H1 (cell line): ENCODE data around the gene PLCZ1. TPM values are rescaled to one million over a fixed set of nuclear protein-coding genes. Genes with fewer than 3 reads are reported as not detected.

Experiments used
- CTCF ChIA-PET: fragments of 300-600 bp; sonication (Branson Sonifier 250); formaldehyde crosslinking; loops from one replicate; lab custom pipeline; 2021; ENCODE audit not compliant: partially characterized antibody; lab: Charles Lee
- POLR2A ChIA-PET: fragments of 300-600 bp; sonication (Branson Sonifier 250); formaldehyde crosslinking; loops from one replicate; lab custom pipeline; 2021; ENCODE audit warnings: inconsistent platforms; ENCODE audit not compliant: partially characterized antibody; lab: Charles Lee
- DNase-seq, 2 experiments: peaks; one replicate each; pipeline versions ENCODE4 v3.0.0 to v3.0.0-alpha.2; 2010 to 2022; ENCODE audit warnings: low spot score in 2 of 2, low read depth in 1 of 2, mixed read lengths in 1 of 2
- FAIRE-seq: peaks from 2 replicates; lab custom pipeline; 2011; peaks lifted over from hg19 to GRCh38; lab: Jason Lieb, UNC
- H2AFZ ChIP-seq: 2 replicates; pipeline ENCODE4 v1.8.1; 2012; ENCODE audit warnings: low read length, inconsistent platforms
- H2AK5ac ChIP-seq: 2 replicates; pipeline ENCODE4 v1.6.1; 2013; ENCODE audit warnings: low read depth, low read length
- H2BK120ac ChIP-seq: replicated peaks from 2 replicates; pipeline ENCODE3; 2013; ENCODE audit warnings: low read depth, low read length, inconsistent platforms
- H2BK12ac ChIP-seq: 2 replicates; pipeline ENCODE4 v1.6.1; 2013; ENCODE audit warnings: low read depth, low read length
- H2BK15ac ChIP-seq: 2 replicates; pipeline ENCODE4 v1.6.1; 2013; ENCODE audit warnings: low read length
- H2BK20ac ChIP-seq: 2 replicates; pipeline ENCODE4 v1.6.1; 2013; ENCODE audit warnings: low read length
- H2BK5ac ChIP-seq: 2 replicates; pipeline ENCODE4 v1.6.1; 2013; ENCODE audit warnings: low read depth, low read length
- H3K14ac ChIP-seq: 2 replicates; pipeline ENCODE4 v1.6.1; 2013; ENCODE audit warnings: inconsistent platforms; ENCODE audit not compliant: insufficient read length
- H3K18ac ChIP-seq: 2 replicates; pipeline ENCODE4 v1.6.1; 2013; ENCODE audit warnings: low read length; ENCODE audit errors: extremely low read depth
- H3K23ac ChIP-seq: 2 replicates; pipeline ENCODE4 v1.6.1; 2013; ENCODE audit warnings: inconsistent platforms; ENCODE audit not compliant: insufficient read length
- H3K23me2 ChIP-seq: 2 replicates; pipeline ENCODE4 v1.6.1; 2013; ENCODE audit warnings: low read depth, low read length
- H3K27ac ChIP-seq: 2 replicates; pipeline ENCODE4 v1.6.1; 2011; ENCODE audit warnings: low read depth, low read length, inconsistent platforms
- H3K27me3 ChIP-seq, 4 experiments: replicated peaks in 1 of 4; 1 replicate in 1 of 4; 2 replicates in 3 of 4; pipeline versions ENCODE4 v1.6.1 to v1.8.1; 2011 to 2013; ENCODE audit warnings: low read length in 3 of 4, mild to moderate bottlenecking in 3 of 4, inconsistent platforms in 2 of 4, mixed read lengths in 2 of 4, moderate library complexity in 1 of 4; ENCODE audit not compliant: control insufficient read depth in 3 of 4, insufficient read depth in 3 of 4; ENCODE audit errors: extremely low read depth in 1 of 4
- H3K36me3 ChIP-seq, 4 experiments: 2 replicates each; pipeline versions ENCODE4 v1.6.1 to v1.8.1; 2011 to 2013; ENCODE audit warnings: mild to moderate bottlenecking in 4 of 4, low read length in 3 of 4, moderate library complexity in 2 of 4, control low read depth in 1 of 4, inconsistent platforms in 1 of 4; ENCODE audit not compliant: insufficient read depth in 4 of 4, control insufficient read depth in 2 of 4
- H3K4ac ChIP-seq: replicated peaks from 2 replicates; pipeline ENCODE3; 2013; ENCODE audit warnings: low read length, low read depth, mixed read lengths, inconsistent platforms; ENCODE audit not compliant: insufficient read length
- H3K4me1 ChIP-seq, 4 experiments: replicated peaks in 1 of 4; 1 replicate in 1 of 4; 2 replicates in 3 of 4; pipeline versions ENCODE4 v1.6.1 to v1.8.1; 2011 to 2013; ENCODE audit warnings: low read length in 3 of 4, inconsistent platforms in 2 of 4, mixed read lengths in 1 of 4; ENCODE audit not compliant: insufficient read depth in 4 of 4, control insufficient read depth in 3 of 4
- H3K4me2 ChIP-seq, 2 experiments: 2 replicates each; pipeline versions ENCODE4 v1.6.1 to v1.8.1; 2011 to 2013; ENCODE audit warnings: low read depth in 2 of 2, low read length in 2 of 2, control low read depth in 1 of 2, inconsistent platforms in 1 of 2, mild to moderate bottlenecking in 1 of 2; ENCODE audit not compliant: insufficient read depth in 1 of 2
- H3K4me3 ChIP-seq, 4 experiments: fragments of 200-600, 300-600 bp in 1 of 4; sonication (generic), shearing (Covaris generic), sonication (Bioruptor Twin) in 1 of 4; 2 replicates each; pipeline versions ENCODE4 v1.5.1 to v1.8.1; 2011 to 2016; ENCODE audit warnings: low read length in 4 of 4, low read depth in 3 of 4, control low read depth in 2 of 4, inconsistent platforms in 2 of 4, mild to moderate bottlenecking in 2 of 4, mixed read lengths in 1 of 4, moderate library complexity in 1 of 4; ENCODE audit not compliant: insufficient read depth in 2 of 4; ENCODE audit errors: extremely low read depth in 1 of 4
- H3K56ac ChIP-seq: replicated peaks from 2 replicates; pipeline ENCODE3; 2013; ENCODE audit warnings: low read depth, mild to moderate bottlenecking, mixed read lengths, low read length, inconsistent platforms; ENCODE audit not compliant: insufficient read length
- H3K79me1 ChIP-seq: 2 replicates; pipeline ENCODE4 v1.6.1; 2013; ENCODE audit warnings: low read depth, low read length, control low read depth
- H3K79me2 ChIP-seq, 2 experiments: 2 replicates each; pipeline versions ENCODE4 v1.6.1 to v1.8.1; 2012 to 2013; ENCODE audit warnings: low read length in 2 of 2, mild to moderate bottlenecking in 2 of 2, inconsistent platforms in 1 of 2; ENCODE audit not compliant: insufficient read depth in 2 of 2, control insufficient read depth in 1 of 2
- H3K9ac ChIP-seq, 4 experiments: replicated peaks in 1 of 4; 1 replicate in 1 of 4; 2 replicates in 3 of 4; pipeline versions ENCODE4 v1.6.1 to v1.8.1; 2011 to 2013; ENCODE audit warnings: low read depth in 3 of 4, low read length in 3 of 4, control low read depth in 2 of 4, mild to moderate bottlenecking in 2 of 4, moderate library complexity in 2 of 4, inconsistent platforms in 1 of 4; ENCODE audit errors: extremely low read depth in 1 of 4
- H3K9me3 ChIP-seq, 2 experiments: 2 replicates each; pipeline versions ENCODE4 v1.6.1 to v1.8.1; 2012 to 2013; ENCODE audit warnings: mild to moderate bottlenecking in 2 of 2, moderate library complexity in 2 of 2, control low read depth in 1 of 2, inconsistent platforms in 1 of 2, low read depth in 1 of 2, low read length in 1 of 2, mixed read lengths in 1 of 2; ENCODE audit not compliant: insufficient read depth in 2 of 2
- H4K20me1 ChIP-seq, 2 experiments: replicated peaks in 1 of 2; 2 replicates each; pipeline versions ENCODE3 to v1.8.1; 2011 to 2013; ENCODE audit warnings: inconsistent platforms in 2 of 2, low read length in 2 of 2, mild to moderate bottlenecking in 1 of 2; ENCODE audit not compliant: insufficient read depth in 2 of 2, control insufficient read depth in 1 of 2
- H4K5ac ChIP-seq: 2 replicates; pipeline ENCODE4 v1.6.1; 2013; ENCODE audit warnings: low read length, low read depth, mixed read lengths, inconsistent platforms; ENCODE audit not compliant: insufficient read length
- H4K8ac ChIP-seq: 2 replicates; pipeline ENCODE4 v1.8.0; 2013; ENCODE audit warnings: mild to moderate bottlenecking, moderate library complexity, low read length, inconsistent platforms; ENCODE audit not compliant: insufficient read depth; ENCODE audit errors: extremely low read depth
- H4K91ac ChIP-seq: replicated peaks from 2 replicates; pipeline ENCODE3; 2013; ENCODE audit warnings: low read length, mixed read lengths, inconsistent platforms; ENCODE audit not compliant: insufficient read length
- CEBPB ChIP-seq: IDR thresholded peaks from 2 replicates; pipeline ENCODE4 v1.6.1; 2012; ENCODE audit warnings: low read depth, low read length
- SP4 ChIP-seq: IDR thresholded peaks from 2 replicates; pipeline ENCODE4 v1.6.1; 2012; ENCODE audit warnings: low read length, inconsistent platforms
- WGBS, 2 experiments: shearing (Covaris generic) in 1 of 2; methylation state at CpG; one replicate each; pipeline versions ENCODE4 v1.1.6 to v1.1.7; 2013 to 2015; ENCODE audit warnings: low lambda C conversion rate in 2 of 2, mixed read lengths in 2 of 2, inconsistent platforms in 1 of 2, low coverage in 1 of 2, missing lambda C conversion rate in 1 of 2; ENCODE audit not compliant: insufficient replicate concordance in 2 of 2, insufficient coverage in 1 of 2, insufficient read length in 1 of 2; ENCODE audit errors: extremely low coverage in 1 of 2, missing lambda C conversion rate in 1 of 2; 5-methylcytosine and 5-hydroxymethylcytosine counted together
- polyA plus RNA-seq, 7 experiments: library from polyadenylated mRNA; depleted of rRNA in 3 of 7; stranded (reverse) in 5 of 7; unstranded in 2 of 7; fragments of >200 nt in 5 of 7; fragments of 200-250 nt in 2 of 7; gene quantifications; 1 replicate in 5 of 7; 2 replicates in 1 of 7; 4 replicates in 1 of 7; pipeline versions ENCODE4 v1.2.1 to v1.2.3, GENCODE V29; 2011 to 2013; ENCODE audit warnings: missing spikeins in 2 of 7, mixed read lengths in 2 of 7
- total RNA-seq: library from RNA; stranded (reverse); fragmentation: NEBNext Ultra II Directional; extraction: Animal tissue kit (Norgen Biotek cat#: 25700); gene quantifications from 2 replicates; pipeline ENCODE4 v1.2.1, GENCODE V29; 2021

PLCZ1 gene
- total and polyA plus RNA-seq, 2 of the 8 experiments (the other 6 are each of a cell fraction or from before 2014, with no cell fraction given), result not detected

GRCh38 chr12:18716236-18716635, 21.6 kb downstream of the PLCZ1 start:
- peak; percentile 68 for FAIRE-seq
- Histone ChIP-seq H3K27me3 (no peaks in the 10 kb centered on the region), H3K27ac (no peak overlapping the region), H3K4me3 (no peak overlapping the region), H3K9ac (no peak overlapping the region), H3K56ac (no peak overlapping the region), H3K23ac (no peak overlapping the region), H4K8ac (no peak overlapping the region), H3K79me2 (no peaks in the 10 kb centered on the region), H3K36me3 (no peaks in the 10 kb centered on the region), H2AFZ (no peak overlapping the region), H3K23me2 (no peaks in the 10 kb centered on the region), H2BK15ac (no peak overlapping the region), H3K4me1 (no peaks in the 10 kb centered on the region), H3K14ac (no peak overlapping the region), H3K4ac (no peak overlapping the region), H4K20me1 (no peaks in the 10 kb centered on the region), H2BK20ac (no peak overlapping the region), H2AK5ac (no peak overlapping the region), H3K4me2 (no peak overlapping the region), H3K18ac (no peak overlapping the region), H2BK12ac (no peak overlapping the region), H2BK120ac (no peak overlapping the region), H3K79me1 (no peaks in the 10 kb centered on the region), H3K9me3 (no peaks in the 10 kb centered on the region), H4K5ac (no peak overlapping the region), H2BK5ac (no peak overlapping the region), H4K91ac (no peak overlapping the region)
- no peak for TF ChIP-seq SP4
- TF ChIP-seq CEBPB, result peak; percentile 42; the same call in 1 of the 2 replicates
- POLR2A ChIA-PET, result no interaction called here
- no peak for DNase-seq
- 77% methylated on average over 1 of the region's 1 CpG; no CpG with 5 or more reads in 1 of the 2 experiments for WGBS, 2 experiments
- CTCF ChIA-PET, result interaction anchor here (0.6 kb wide), 1 partner anchor 74 kb away, joined by 3 read pairs; no protein-coding TSS in a partner anchor
